ENCODE measurements around the gene TRIM36. TPM values are rescaled to one million over a fixed set of nuclear protein-coding genes. Genes with fewer than 3 reads are reported as not detected.

The TRIM36 gene
- total and polyA plus RNA-seq, 4 donors: 16.2 to 50.3 (median 38.5) TPM

DNA sequence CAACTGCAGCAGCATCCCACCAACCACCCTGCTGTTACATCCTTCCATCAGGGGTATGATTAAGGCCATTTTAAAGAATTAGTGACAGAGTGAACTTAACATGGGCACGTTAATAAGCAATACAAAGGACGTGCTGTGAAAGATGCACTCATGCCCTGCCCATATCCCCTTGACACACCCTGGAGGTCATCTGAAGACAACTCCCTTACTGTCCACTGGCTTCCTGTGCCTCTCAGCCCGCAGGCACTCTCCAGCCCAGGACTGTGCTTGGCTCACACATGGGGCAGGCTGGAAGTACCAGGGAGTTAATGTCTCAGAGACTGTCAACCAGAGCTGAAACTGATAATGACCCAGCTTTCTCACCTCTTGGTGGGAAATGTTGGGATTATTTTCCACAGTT is 81.8 kb downstream of the TRIM36 start:
- H3K4me1 ChIP-seq (ENCODE audit: control insufficient read depth, insufficient read depth, low read length): no peaks in the 10 kb centered on the region
- no peak overlapping the region for H3K27ac ChIP-seq (ENCODE audit: low read depth, low read length)
- DNase-seq (ENCODE audit: low read depth in 4 of 6, low spot score in 6 of 6): no peak
- no peaks in the 10 kb centered on the region for H3K36me3 ChIP-seq (ENCODE audit: control insufficient read depth, insufficient read depth, low read length)
- H3K4me3 ChIP-seq (ENCODE audit: low read depth, low read length): no peak overlapping the region
- 84% methylated on average over 2 of the region's 3 CpGs for WGBS (ENCODE audit: insufficient coverage)
- H3K27me3 ChIP-seq (ENCODE audit: control insufficient read depth, insufficient read depth, low read length): no peaks in the 10 kb centered on the region
- H3K9me3 ChIP-seq (ENCODE audit: control insufficient read depth, insufficient read depth, low read length): no peaks in the 10 kb centered on the region

DNA sequence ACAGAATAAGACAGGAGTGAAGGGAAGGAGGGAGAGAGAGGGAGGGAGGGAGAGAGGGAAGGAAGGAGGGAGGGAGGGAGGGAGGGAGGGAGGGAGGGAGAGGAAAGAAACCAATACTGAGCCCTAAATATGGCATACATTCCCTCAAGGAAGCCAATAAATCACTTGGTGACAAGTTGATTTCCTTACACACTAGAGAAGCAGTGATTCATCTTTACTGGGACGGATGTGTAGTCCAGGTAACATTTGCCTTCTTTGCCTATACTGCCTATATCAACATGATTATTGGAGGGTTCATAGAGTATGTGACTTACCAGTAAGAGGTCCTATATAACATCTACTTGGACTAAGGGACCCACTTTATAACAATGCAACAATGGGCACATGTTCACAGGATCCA is 83.2 kb downstream of the TRIM36 start:
- DNase-seq (ENCODE audit: low read depth in 4 of 6, low spot score in 6 of 6): no peak
- Histone ChIP-seq H3K27me3 (ENCODE audit: control insufficient read depth, insufficient read depth, low read length) (no peaks in the 10 kb centered on the region), H3K4me3 (ENCODE audit: low read depth, low read length) (no peak overlapping the region), H3K9me3 (ENCODE audit: control insufficient read depth, insufficient read depth, low read length) (no peaks in the 10 kb centered on the region), H3K27ac (ENCODE audit: low read depth, low read length) (no peak overlapping the region), H3K4me1 (ENCODE audit: control insufficient read depth, insufficient read depth, low read length) (no peaks in the 10 kb centered on the region), H3K36me3 (ENCODE audit: control insufficient read depth, insufficient read depth, low read length) (no peaks in the 10 kb centered on the region)
- WGBS (ENCODE audit: insufficient coverage): no CpG with 5 or more reads among the region's 1 CpG

DNA sequence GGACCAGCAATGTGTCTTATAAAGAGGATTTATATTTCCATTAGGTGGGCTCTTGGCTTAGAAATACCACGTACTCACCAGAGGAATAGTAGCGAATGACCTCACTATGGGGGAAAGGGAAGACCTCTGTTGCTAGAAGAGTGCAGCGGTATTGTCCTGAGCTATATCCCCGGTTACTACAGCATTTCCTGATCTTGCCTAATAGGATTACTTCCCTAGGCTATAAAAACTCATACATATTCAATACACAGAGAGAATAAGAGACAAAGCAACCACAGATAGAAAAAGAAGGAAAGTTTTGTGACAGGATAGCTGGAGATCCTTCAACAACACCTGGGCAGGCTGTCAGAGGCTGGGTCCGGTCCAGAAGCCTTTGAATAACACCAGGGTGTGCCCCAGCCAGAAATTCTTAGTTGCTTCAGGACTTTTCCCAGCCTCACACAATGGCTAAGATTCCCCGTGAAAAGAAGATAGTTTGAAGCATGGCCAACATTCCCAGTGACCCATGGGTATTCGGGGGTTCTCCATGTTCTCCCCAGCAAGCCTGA is 85.4 kb downstream of the TRIM36 start:
- H3K36me3 ChIP-seq (ENCODE audit: control insufficient read depth, insufficient read depth, low read length): no peaks in the 10 kb centered on the region
- 82% methylated on average over 3 of the region's 7 CpGs for WGBS (ENCODE audit: insufficient coverage)
- H3K4me3 ChIP-seq (ENCODE audit: low read depth, low read length): no peak overlapping the region
- no peak overlapping the region for H3K27ac ChIP-seq (ENCODE audit: low read depth, low read length)
- DNase-seq (ENCODE audit: low read depth in 4 of 6, low spot score in 6 of 6): no peak
- H3K27me3 ChIP-seq (ENCODE audit: control insufficient read depth, insufficient read depth, low read length): no peaks in the 10 kb centered on the region
- no peaks in the 10 kb centered on the region for H3K4me1 ChIP-seq (ENCODE audit: control insufficient read depth, insufficient read depth, low read length)
- no peaks in the 10 kb centered on the region for H3K9me3 ChIP-seq (ENCODE audit: control insufficient read depth, insufficient read depth, low read length)

DNA sequence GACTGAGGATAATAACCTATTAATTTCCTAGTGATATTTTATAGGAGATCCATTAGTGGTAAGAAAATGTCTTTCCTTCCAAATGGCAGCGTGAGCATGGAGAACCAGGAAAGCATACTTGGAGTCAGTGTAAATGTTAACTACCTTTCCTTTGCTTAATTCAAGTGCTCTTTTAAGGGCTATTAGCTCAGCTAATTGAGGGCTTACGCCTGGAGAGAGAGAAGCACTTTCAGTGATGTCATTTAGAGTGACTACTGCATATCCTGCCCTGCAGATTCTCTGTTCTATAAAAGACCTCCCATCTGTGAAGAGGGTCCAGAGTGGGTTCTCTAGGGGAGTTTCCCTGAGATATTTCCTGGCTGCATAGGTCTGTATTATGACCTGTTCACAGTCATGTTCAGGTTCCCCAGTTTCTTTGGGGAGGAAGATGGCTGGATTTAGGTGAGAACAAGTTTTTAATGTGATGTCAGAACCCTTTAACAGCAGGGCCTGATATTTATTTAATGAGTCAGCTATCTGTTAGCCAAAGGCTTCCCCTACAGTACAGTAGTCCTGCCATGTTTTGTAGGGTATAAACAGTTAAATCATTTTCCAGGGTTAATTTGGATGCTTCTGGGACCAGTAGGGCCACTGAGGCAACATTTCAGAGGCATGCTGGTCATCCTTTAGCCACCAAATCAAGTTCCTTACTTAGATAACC is 89.6 kb downstream of the TRIM36 start:
- Histone ChIP-seq H3K27ac (ENCODE audit: low read depth, low read length) (no peak overlapping the region), H3K4me3 (ENCODE audit: low read depth, low read length) (no peak overlapping the region), H3K27me3 (ENCODE audit: control insufficient read depth, insufficient read depth, low read length) (no peaks in the 10 kb centered on the region), H3K36me3 (ENCODE audit: control insufficient read depth, insufficient read depth, low read length) (no peaks in the 10 kb centered on the region), H3K4me1 (ENCODE audit: control insufficient read depth, insufficient read depth, low read length) (no peaks in the 10 kb centered on the region), H3K9me3 (ENCODE audit: control insufficient read depth, insufficient read depth, low read length) (no peaks in the 10 kb centered on the region)
- WGBS (ENCODE audit: insufficient coverage): no CpG with 5 or more reads among the region's 2 CpGs
- peak in 1 of 6 donors; percentile 61 for DNase-seq (ENCODE audit: low read depth in 4 of 6, low spot score in 6 of 6)

Other genes starting within 250 kb of the TRIM36 start
- gene PGGT1B, start 93.0 kb upstream of the TRIM36 start, total RNA-seq: 10 to 100 TPM; 17.7 to 27.8 TPM
- 10 to 100 TPM; 15.6 to 20.8 TPM for gene PGGT1B, start 93.0 kb upstream of the TRIM36 start, polyA plus RNA-seq (ENCODE audit: insufficient read length in 2 of 2)
- gene CCDC112, start 126.7 kb upstream of the TRIM36 start, total RNA-seq: 10 to 100 TPM; 16.4 to 19.3 TPM
- 10 to 100 TPM; 30.4 to 33.5 TPM for gene CCDC112, start 126.7 kb upstream of the TRIM36 start, polyA plus RNA-seq (ENCODE audit: insufficient read length in 2 of 2)

Measured in spinal cord (tissue), 10 donors.